K562 (cell line): ENCODE measurements around the gene AGPAT3. TPM values are rescaled to one million over a fixed set of nuclear protein-coding genes. Genes with fewer than 3 reads are reported as not detected.
A peak's percentile ranks its signal among the peaks of the same experiment; 100 is the strongest.

ENCODE experiments used
- JUNB ChIP-seq: fragments of 450-650 bp; formaldehyde crosslinking; conservative IDR thresholded peaks from 2 replicates; pipeline ENCODE4 v1.4.0; 2020; ENCODE audit warnings: mild to moderate bottlenecking
- RAD51 ChIP-seq: fragments of 450-650 bp; IDR thresholded peaks from 2 replicates; pipeline ENCODE4 v1.7.1; 2016; ENCODE audit warnings: low read depth, mild to moderate bottlenecking, borderline replicate concordance
- RBBP5 ChIP-seq: fragments of 200-600 bp; sonication (generic); IDR thresholded peaks from 2 replicates; pipeline ENCODE4 v1.6.1; 2012; ENCODE audit warnings: borderline replicate concordance, mild to moderate bottlenecking, low read length, control low read depth, inconsistent platforms; ENCODE audit not compliant: insufficient read depth, poor library complexity, severe bottlenecking
- RHOXF2B ChIP-seq: fragments of 250-450 bp; sonication (Bioruptor Pico); conservative IDR thresholded peaks from 2 replicates; pipeline ENCODE4 v1.5.1; 2021
- SREBF2 ChIP-seq: sonication (generic); formaldehyde crosslinking; IDR thresholded peaks from 2 replicates; pipeline ENCODE4 v1.4.0; 2020; ENCODE audit warnings: mild to moderate bottlenecking, missing genetic modification reagents
- ZFP1 ChIP-seq: fragments of 450-650 bp; formaldehyde crosslinking; IDR thresholded peaks from 2 replicates; pipeline ENCODE4 v1.4.0; 2020; ENCODE audit warnings: mild to moderate bottlenecking, mixed read lengths
- ZNF318 ChIP-seq, 2 experiments: fragments of 450-650 bp; IDR thresholded peaks; 2 replicates each; pipeline ENCODE4 v1.6.1; 2016; ENCODE audit warnings: mild to moderate bottlenecking in 2 of 2, borderline replicate concordance in 1 of 2, low read depth in 1 of 2, moderate library complexity in 1 of 2
- ZNF407 ChIP-seq: fragments of 450-650 bp; IDR thresholded peaks from 2 replicates; pipeline ENCODE4 v1.6.1; 2016; ENCODE audit warnings: low read depth
- ZNF764 ChIP-seq: fragments of 250-450 bp; sonication (Bioruptor Pico); IDR thresholded peaks from 2 replicates; pipeline ENCODE4 v1.4.0; 2020; ENCODE audit warnings: low read depth, mild to moderate bottlenecking, moderate library complexity
- polyA plus RNA-seq, 8 experiments: library from polyadenylated mRNA; depleted of rRNA in 4 of 8; stranded (reverse) in 5 of 8; unstranded in 3 of 8; fragments of >200 nt; fragmentation: Nextera tagmentation in 2 of 8; fragmentation: Illumina TruSeq in 1 of 8; extraction: Ambion mirVana in 2 of 8; extraction: Trizol in 1 of 8; gene quantifications; 2 replicates each; pipeline versions ENCODE4 v1.2.1 to v1.2.3, GENCODE V29; 2011 to 2014; ENCODE audit warnings: inconsistent platforms in 1 of 8, missing spikeins in 1 of 8
- total RNA-seq, 7 experiments: library from RNA; depleted of rRNA in 6 of 7; stranded (reverse); fragments of >200 nt in 6 of 7; fragmentation: Illumina TruSeq in 2 of 7; extraction: Trizol in 2 of 7; gene quantifications; 2 replicates each; pipeline versions ENCODE4 v1.2.1 to v1.2.3, GENCODE V29; 2011 to 2021; ENCODE audit warnings: low replicate concordance in 1 of 7
- TF ChIP-seq, protein P1 (sequence below): fragments of 200-800 bp; sonication (Bioruptor generic); IDR thresholded peaks from 2 replicates; pipeline ENCODE4 v1.6.1; 2017; ENCODE audit warnings: missing genetic modification characterization, missing compliant biosample characterization

Gene AGPAT3
- total and polyA plus RNA-seq, 9 of the 15 experiments (the other 6 are each of a cell fraction or from before 2014, with no cell fraction given) = 1.5 to 88.4 (median 35.7) TPM

GRCh38 chr21:43836616-43837015 is 28.4 kb upstream of the AGPAT3 start (continued):
- TF ChIP-seq ZNF318 (IDR thresholded peaks at IDR 0.05; ENCODE audit: borderline replicate concordance in 1 of 2, low read depth in 1 of 2) = no peak
- TF ChIP-seq RAD51 = no peak
- no peak for TF ChIP-seq ZNF764
- no peak for TF ChIP-seq RHOXF2B (CRISPR knock-in tag)
- no peak for TF ChIP-seq RBBP5
- TF ChIP-seq ZFP1 (CRISPR knock-in tag) = no peak
- no peak for TF ChIP-seq ZNF407
- TF ChIP-seq JUNB (CRISPR knock-in tag) = no peak
- TF ChIP-seq, protein P1, sequence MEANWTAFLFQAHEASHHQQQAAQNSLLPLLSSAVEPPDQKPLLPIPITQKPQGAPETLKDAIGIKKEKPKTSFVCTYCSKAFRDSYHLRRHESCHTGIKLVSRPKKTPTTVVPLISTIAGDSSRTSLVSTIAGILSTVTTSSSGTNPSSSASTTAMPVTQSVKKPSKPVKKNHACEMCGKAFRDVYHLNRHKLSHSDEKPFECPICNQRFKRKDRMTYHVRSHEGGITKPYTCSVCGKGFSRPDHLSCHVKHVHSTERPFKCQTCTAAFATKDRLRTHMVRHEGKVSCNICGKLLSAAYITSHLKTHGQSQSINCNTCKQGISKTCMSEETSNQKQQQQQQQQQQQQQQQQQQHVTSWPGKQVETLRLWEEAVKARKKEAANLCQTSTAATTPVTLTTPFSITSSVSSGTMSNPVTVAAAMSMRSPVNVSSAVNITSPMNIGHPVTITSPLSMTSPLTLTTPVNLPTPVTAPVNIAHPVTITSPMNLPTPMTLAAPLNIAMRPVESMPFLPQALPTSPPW (CRISPR knock-in tag) = 0 out of 2 replicates have a peak, but pooled peaks have one; percentile 26
- no peak for TF ChIP-seq SREBF2 (CRISPR knock-in tag)
